ENCODE data around the gene SMAD3. TPM values are rescaled to one million over a fixed set of nuclear protein-coding genes. Genes with fewer than 3 reads are reported as not detected.

SMAD3 gene
- total RNA-seq, 2 donors from 2014 or later: 13.5 to 47.4 TPM

- DNase-seq (ENCODE audit: low spot score) (no peak), ATAC-seq (no peak)
- no peak overlapping the region for H3K27ac Mint-ChIP-seq
- H3K4me3 Mint-ChIP-seq: no peak overlapping the region
- H3K36me3 Mint-ChIP-seq: peaks cover 28% of the 10 kb centered on the region
- no peaks in the 10 kb centered on the region for H3K27me3 Mint-ChIP-seq
- H3K9me3 Mint-ChIP-seq: no peaks in the 10 kb centered on the region
- H3K4me1 Mint-ChIP-seq (ENCODE audit: low read depth in 2 of 2): peaks cover 0 to 3% of the 10 kb centered on the region in 2 donors
Observed at GRCh38 chr15:67207555-67208207, 142.3 kb downstream of the SMAD3 start.

- Mint-ChIP-seq H3K27ac (no peak overlapping the region), H3K9me3 (no peaks in the 10 kb centered on the region), H3K27me3 (no peaks in the 10 kb centered on the region), H3K4me1 (ENCODE audit: low read depth in 2 of 2) (peaks cover 0 to 3% of the 10 kb centered on the region in 2 donors), H3K4me3 (no peak overlapping the region), H3K36me3 (peaks cover 26% of the 10 kb centered on the region)
- ATAC-seq (no peak), DNase-seq (ENCODE audit: low spot score) (no peak)
Observed at GRCh38 chr15:67208396-67208795, 143.0 kb downstream of the SMAD3 start.

- peaks cover 0 to 3% of the 10 kb centered on the region in 2 donors for H3K4me1 Mint-ChIP-seq (ENCODE audit: low read depth in 2 of 2)
- no peaks in the 10 kb centered on the region for H3K27me3 Mint-ChIP-seq
- ATAC-seq (no peak), DNase-seq (ENCODE audit: low spot score) (no peak)
- peaks cover 7% of the 10 kb centered on the region for H3K36me3 Mint-ChIP-seq
- H3K4me3 Mint-ChIP-seq: no peak overlapping the region
- H3K9me3 Mint-ChIP-seq: no peaks in the 10 kb centered on the region
- H3K27ac Mint-ChIP-seq: no peak overlapping the region
Observed at GRCh38 chr15:67210555-67211168, 145.3 kb downstream of the SMAD3 start.

DNA sequence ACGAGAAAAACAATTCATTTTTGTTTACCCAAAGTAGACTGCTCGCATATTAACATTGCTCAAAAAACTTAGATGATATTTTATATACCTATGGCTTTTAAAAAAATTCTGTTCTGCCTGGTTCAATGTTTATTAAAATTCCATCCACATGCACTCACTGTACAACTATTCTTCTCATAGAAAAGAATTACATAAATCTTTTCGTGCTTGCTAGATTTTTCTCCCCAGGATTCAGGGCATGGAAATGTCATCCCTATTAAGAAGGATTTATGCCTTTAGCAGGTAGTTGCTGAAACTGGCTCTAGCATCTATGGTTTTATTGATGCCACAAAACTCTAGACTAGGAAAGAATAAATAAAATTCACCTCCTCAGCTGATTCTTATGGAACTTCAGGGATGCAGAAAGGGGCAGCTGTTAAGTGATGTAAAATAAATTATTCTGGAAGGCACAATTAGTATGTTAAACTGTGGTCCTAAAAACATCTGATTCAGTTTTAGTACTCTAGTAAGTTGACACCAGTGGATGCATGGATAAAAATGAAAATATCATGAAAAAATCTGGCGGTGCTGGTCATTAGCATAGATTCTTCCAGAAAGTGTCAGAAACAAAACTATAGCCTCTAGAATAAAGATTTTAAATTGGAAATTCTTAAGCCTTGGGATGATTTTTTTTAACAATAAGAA lies 147.4 kb downstream of the SMAD3 start:
- no peaks in the 10 kb centered on the region for H3K27me3 Mint-ChIP-seq
- no peaks in the 10 kb centered on the region for H3K9me3 Mint-ChIP-seq
- H3K36me3 Mint-ChIP-seq: peaks cover 11% of the 10 kb centered on the region
- H3K27ac Mint-ChIP-seq: no peak overlapping the region
- ATAC-seq (no peak), DNase-seq (ENCODE audit: low spot score) (no peak)
- H3K4me3 Mint-ChIP-seq: no peak overlapping the region
- peaks cover 0 to 3% of the 10 kb centered on the region in 2 donors for H3K4me1 Mint-ChIP-seq (ENCODE audit: low read depth in 2 of 2)

GRCh38 chr15:67215102-67215501 lies 149.7 kb downstream of the SMAD3 start:
- H3K9me3 Mint-ChIP-seq: no peaks in the 10 kb centered on the region
- no peak overlapping the region for H3K27ac Mint-ChIP-seq
- peaks cover 7 to 10% of the 10 kb centered on the region in 2 donors for H3K4me1 Mint-ChIP-seq (ENCODE audit: low read depth in 2 of 2)
- H3K36me3 Mint-ChIP-seq: peaks cover 14% of the 10 kb centered on the region
- DNase-seq (ENCODE audit: low spot score) (no peak), ATAC-seq (no peak)
- H3K4me3 Mint-ChIP-seq: no peak overlapping the region
- no peaks in the 10 kb centered on the region for H3K27me3 Mint-ChIP-seq

GRCh38 chr15:67216859-67217258 lies 151.5 kb downstream of the SMAD3 start:
- peaks cover 14% of the 10 kb centered on the region for H3K36me3 Mint-ChIP-seq
- H3K4me1 Mint-ChIP-seq (ENCODE audit: low read depth in 2 of 2): peaks cover 7 to 10% of the 10 kb centered on the region in 2 donors
- DNase-seq (ENCODE audit: low spot score) (no peak), ATAC-seq (no peak)
- no peaks in the 10 kb centered on the region for H3K9me3 Mint-ChIP-seq
- H3K27me3 Mint-ChIP-seq: no peaks in the 10 kb centered on the region
- no peak overlapping the region for H3K4me3 Mint-ChIP-seq
- peak overlapping the region in 1 of 2 donors; percentile 13 for H3K27ac Mint-ChIP-seq

- ATAC-seq (no peak), DNase-seq (ENCODE audit: low spot score) (no peak)
- no peaks in the 10 kb centered on the region for H3K27me3 Mint-ChIP-seq
- peaks cover 14% of the 10 kb centered on the region for H3K36me3 Mint-ChIP-seq
- H3K9me3 Mint-ChIP-seq: no peaks in the 10 kb centered on the region
- peaks cover 7 to 10% of the 10 kb centered on the region in 2 donors for H3K4me1 Mint-ChIP-seq (ENCODE audit: low read depth in 2 of 2)
- peak overlapping the region in 1 of 2 donors; percentile 11 for H3K27ac Mint-ChIP-seq
- H3K4me3 Mint-ChIP-seq: no peak overlapping the region
Observed at GRCh38 chr15:67218428-67218827, 153.0 kb downstream of the SMAD3 start.

DNA sequence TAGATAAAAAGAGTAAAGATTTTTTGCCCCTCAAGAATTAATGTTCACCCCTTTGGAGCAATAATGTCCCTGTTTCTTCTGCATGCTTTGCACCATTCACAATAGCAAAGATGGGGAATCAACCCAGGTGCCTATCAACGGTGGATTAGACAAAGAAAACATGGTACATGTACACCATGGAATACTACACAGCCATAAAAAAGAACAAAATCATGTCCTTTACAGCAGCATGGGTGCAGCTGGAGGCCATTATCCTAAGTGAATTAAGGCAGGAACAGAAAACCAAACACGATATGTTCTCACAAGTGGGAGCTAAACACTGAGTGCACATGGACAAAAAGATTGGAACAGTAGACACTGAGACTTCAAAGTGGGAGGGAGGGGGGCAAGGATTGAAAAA lies 153.9 kb downstream of the SMAD3 start:
- no peak for ATAC-seq
- peaks cover 14% of the 10 kb centered on the region for H3K36me3 Mint-ChIP-seq
- H3K27me3 Mint-ChIP-seq: no peaks in the 10 kb centered on the region
- no peak overlapping the region for H3K27ac Mint-ChIP-seq
- H3K4me1 Mint-ChIP-seq (ENCODE audit: low read depth in 2 of 2): peaks cover 7 to 10% of the 10 kb centered on the region in 2 donors
- no peak overlapping the region for H3K4me3 Mint-ChIP-seq
- no peaks in the 10 kb centered on the region for H3K9me3 Mint-ChIP-seq
- DNase-seq (ENCODE audit: low spot score): no peak

GRCh38 chr15:67224889-67225288 lies 159.5 kb downstream of the SMAD3 start:
- Mint-ChIP-seq H3K27ac (no peak overlapping the region), H3K36me3 (peaks cover 5% of the 10 kb centered on the region), H3K4me3 (no peak overlapping the region), H3K27me3 (no peaks in the 10 kb centered on the region), H3K4me1 (ENCODE audit: low read depth in 2 of 2) (peaks cover 7 to 8% of the 10 kb centered on the region in 2 donors), H3K9me3 (no peaks in the 10 kb centered on the region)
- no peak for ATAC-seq
- DNase-seq (ENCODE audit: low spot score): no peak

DNA sequence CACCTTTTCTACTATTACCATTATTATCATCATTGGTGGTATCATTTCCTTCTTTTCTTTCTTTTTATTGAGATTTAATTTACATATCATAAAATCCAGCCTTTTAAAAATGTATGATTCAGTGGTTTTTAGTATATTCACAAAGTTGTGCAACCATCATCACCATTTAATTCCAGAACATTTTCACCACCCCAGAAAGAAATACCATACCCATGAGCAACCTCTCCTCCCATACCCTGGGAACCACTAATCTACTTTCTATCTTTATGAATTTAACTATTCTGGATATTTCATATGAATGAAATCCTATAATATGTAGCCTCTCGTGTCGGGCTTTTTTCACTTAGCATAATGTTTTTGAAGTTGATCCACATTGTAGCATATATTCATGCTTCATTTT lies 159.9 kb downstream of the SMAD3 start:
- H3K27me3 Mint-ChIP-seq: no peaks in the 10 kb centered on the region
- H3K36me3 Mint-ChIP-seq: peaks cover 5% of the 10 kb centered on the region
- DNase-seq (ENCODE audit: low spot score) (no peak), ATAC-seq (no peak)
- H3K9me3 Mint-ChIP-seq: no peaks in the 10 kb centered on the region
- no peak overlapping the region for H3K4me3 Mint-ChIP-seq
- no peak overlapping the region for H3K27ac Mint-ChIP-seq
- H3K4me1 Mint-ChIP-seq (ENCODE audit: low read depth in 2 of 2): peaks cover 7 to 8% of the 10 kb centered on the region in 2 donors

DNA sequence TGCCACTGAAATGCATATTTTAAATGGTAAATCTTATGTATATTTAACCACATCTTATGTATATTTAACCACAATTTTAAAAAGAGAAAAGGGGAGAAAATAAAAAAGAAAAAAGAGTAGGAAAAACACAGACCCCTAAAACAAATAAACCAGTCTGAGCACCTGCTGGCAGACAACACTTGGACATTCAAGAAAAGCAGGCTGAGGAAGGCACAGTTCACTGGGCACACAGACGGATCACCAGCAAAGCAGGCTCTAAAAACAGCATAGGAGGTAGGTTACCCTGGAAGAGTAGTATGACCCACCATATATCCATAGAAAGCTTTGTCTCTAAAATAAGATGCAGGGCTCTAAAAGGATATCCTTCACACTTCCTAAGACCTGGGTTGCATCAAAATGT lies 162.0 kb downstream of the SMAD3 start:
- no peak overlapping the region for H3K4me3 Mint-ChIP-seq
- H3K27me3 Mint-ChIP-seq: no peaks in the 10 kb centered on the region
- ATAC-seq: no peak
- no peak for DNase-seq (ENCODE audit: low spot score)
- H3K4me1 Mint-ChIP-seq (ENCODE audit: low read depth in 2 of 2): peaks cover 8 to 11% of the 10 kb centered on the region in 2 donors
- no peaks in the 10 kb centered on the region for H3K9me3 Mint-ChIP-seq
- H3K27ac Mint-ChIP-seq: no peak overlapping the region
- peaks cover 21% of the 10 kb centered on the region for H3K36me3 Mint-ChIP-seq

- H3K27me3 Mint-ChIP-seq: no peaks in the 10 kb centered on the region
- no peak overlapping the region for H3K27ac Mint-ChIP-seq
- H3K4me3 Mint-ChIP-seq: no peak overlapping the region
- H3K4me1 Mint-ChIP-seq (ENCODE audit: low read depth in 2 of 2): peaks cover 8 to 11% of the 10 kb centered on the region in 2 donors
- ATAC-seq (no peak), DNase-seq (ENCODE audit: low spot score) (no peak)
- H3K9me3 Mint-ChIP-seq: no peaks in the 10 kb centered on the region
- H3K36me3 Mint-ChIP-seq: peaks cover 25% of the 10 kb centered on the region
Observed at GRCh38 chr15:67227846-67228245, 162.4 kb downstream of the SMAD3 start.

DNA sequence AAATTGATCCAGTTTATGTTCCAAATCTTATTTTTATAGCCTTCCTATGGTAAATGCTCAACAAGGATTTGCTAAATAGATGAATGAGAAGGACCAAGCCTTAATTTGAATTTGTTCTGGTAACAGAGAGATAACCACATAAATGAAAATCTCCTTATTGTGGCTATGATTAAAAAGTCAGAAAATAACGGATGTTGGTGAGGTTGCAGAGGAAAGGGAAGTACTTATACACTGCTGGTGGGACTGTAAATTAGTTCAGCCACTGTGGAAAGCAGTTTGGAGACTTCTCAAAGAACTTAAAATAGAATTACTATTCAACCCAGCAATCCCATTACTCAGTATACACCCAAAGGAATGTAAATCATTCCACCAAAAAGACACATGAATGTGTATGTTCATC lies 162.9 kb downstream of the SMAD3 start:
- Mint-ChIP-seq H3K36me3 (peaks cover 29% of the 10 kb centered on the region), H3K27me3 (no peaks in the 10 kb centered on the region), H3K9me3 (no peaks in the 10 kb centered on the region), H3K4me3 (no peak overlapping the region), H3K27ac (peak overlapping the region in 1 of 2 donors; percentile 59), H3K4me1 (ENCODE audit: low read depth in 2 of 2) (peaks cover 8 to 11% of the 10 kb centered on the region in 2 donors)
- DNase-seq (ENCODE audit: low spot score) (no peak), ATAC-seq (no peak)

GRCh38 chr15:67230504-67230903 lies 165.1 kb downstream of the SMAD3 start:
- no peak for ATAC-seq

More at GRCh38 chr15:67230504-67230903, 165.1 kb downstream of the SMAD3 start:
- H3K4me1 Mint-ChIP-seq (ENCODE audit: low read depth in 2 of 2): peaks cover 8 to 11% of the 10 kb centered on the region in 2 donors
- DNase-seq (ENCODE audit: low spot score): no peak
- no peaks in the 10 kb centered on the region for H3K9me3 Mint-ChIP-seq
- H3K27me3 Mint-ChIP-seq: no peaks in the 10 kb centered on the region
- H3K4me3 Mint-ChIP-seq: no peak overlapping the region
- H3K36me3 Mint-ChIP-seq: peaks cover 40% of the 10 kb centered on the region
- H3K27ac Mint-ChIP-seq: no peak overlapping the region
